ENCODE results near the gene EIF5.

EIF5 gene

GRCh38 chr14:103333754-103334643 is at the start of gene EIF5:
TSS of gene EIF5 (plus strand) at chr14:103334237. CDS start at chr14:103335861, 1,624 bp downstream.
- peak; percentile 99 to 100 for DNase-seq
- TF ChIP-seq GATA1 (IDR thresholded peaks at IDR 0.05; ENCODE audit: low read depth, low read length) = no peak
- peak; percentile 100 for TF ChIP-seq POLR2A (IDR thresholded peaks at IDR 0.05; ENCODE audit: low read length)

DNA sequence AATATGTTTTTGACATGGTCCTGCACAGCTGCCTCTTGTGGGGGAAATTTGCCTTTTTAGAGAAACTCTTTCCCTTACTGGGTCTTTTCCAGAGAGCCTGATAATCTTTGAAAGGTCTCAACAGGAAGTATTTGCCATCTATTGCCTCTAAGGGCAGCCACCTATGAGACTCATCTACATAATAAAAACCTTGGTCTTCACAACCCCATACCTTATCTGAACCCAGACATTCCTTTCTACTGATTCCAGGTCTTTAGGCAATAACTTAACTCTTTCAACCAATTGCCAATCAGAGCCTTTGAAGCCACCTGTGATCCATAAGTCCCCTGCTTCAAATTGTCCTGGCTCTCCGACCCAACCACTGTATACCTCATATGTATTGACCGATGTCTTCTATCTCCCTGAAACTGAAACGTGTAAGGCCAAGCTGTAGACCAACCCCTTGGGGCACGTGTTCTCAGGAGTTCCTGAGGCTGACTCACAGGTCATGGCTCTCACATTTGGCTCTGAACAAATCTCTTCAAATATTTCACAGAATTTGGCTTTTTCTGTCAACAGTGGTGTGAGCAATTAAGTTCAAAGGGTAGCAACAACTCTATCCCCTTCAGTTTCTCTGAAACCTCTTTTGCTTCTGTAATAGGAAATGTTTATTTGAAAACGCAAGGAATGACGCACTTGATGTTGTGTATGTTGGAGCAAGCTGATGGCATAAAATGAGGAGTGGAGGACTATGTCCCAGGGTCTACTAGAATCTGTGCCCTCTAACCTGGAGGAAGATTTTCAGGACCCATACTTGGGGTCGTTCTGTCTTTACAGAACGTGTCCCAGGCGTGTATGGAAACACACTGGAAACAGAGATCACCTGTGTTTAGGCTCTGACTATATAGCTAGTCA is 49.2 kb upstream of the EIF5 start:
- DNase-seq = no peak
- TF ChIP-seq GATA1 (IDR thresholded peaks at IDR 0.05; ENCODE audit: low read depth, low read length) (no peak), POLR2A (IDR thresholded peaks at IDR 0.05; ENCODE audit: low read length) (no peak)

DNA sequence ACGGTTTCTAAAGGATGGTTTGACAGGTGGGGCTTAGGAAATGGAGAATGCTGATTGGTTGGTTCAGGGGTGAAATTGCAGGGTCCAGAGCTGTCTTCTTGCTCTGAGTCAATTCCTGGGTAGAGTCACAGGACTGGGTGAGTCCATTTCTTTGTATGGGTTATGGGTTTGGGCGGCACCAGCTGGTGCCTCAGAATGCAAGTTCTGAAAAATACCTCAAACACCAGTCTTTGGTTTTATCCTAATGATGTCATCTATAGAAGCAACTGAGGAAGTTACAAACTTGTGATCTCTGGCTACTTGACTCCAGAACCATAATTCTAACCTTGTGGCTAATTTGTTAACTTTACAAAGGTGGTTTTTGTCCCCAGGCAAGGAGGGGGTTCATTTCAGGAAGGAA is 47.6 kb upstream of the EIF5 start:
- no peak for DNase-seq
- TF ChIP-seq POLR2A (IDR thresholded peaks at IDR 0.05; ENCODE audit: low read length) (no peak), GATA1 (IDR thresholded peaks at IDR 0.05; ENCODE audit: low read depth, low read length) (no peak)

DNA sequence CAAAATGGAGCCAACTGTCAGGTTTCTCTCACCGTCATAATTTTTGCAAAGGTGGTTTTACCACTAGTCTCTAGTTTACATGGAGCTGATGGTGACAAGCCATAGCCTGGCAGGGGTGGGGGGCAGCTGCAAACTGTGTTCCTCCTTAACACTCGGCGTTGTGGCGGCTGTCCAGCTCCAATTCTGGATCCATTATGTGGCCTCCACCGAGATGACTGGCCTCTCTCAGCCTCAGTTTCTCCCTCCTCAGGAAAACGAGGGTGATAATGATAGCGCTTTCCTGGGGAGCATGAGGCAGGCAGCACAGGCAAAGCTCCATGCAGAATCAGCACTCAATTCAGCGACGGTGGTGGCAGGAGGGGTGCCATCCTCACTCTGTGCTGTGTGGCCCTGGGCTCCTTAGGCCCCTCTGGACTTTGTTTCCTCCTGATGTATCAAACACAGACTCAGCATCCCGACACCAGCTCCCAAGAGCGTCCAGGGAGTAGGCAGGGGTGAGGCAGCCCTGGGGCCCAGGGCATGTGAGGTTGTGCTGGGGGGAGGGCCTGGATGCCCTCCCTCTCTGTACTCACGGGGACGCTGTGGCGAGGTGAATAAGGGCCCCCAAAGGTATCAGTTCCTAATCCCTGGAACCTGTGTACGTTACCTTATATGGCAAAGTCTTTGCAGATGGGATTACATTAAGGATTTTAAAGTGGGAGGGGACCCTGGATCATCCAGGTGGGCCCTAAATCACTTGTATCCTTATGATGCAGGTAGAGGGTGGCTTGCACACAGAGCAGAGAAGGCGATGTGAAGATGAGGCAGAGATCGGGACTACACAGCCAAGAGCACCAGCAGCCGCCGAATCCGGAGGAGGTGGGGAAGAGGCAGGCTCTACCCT is 46.8 kb upstream of the EIF5 start:
- no peak for DNase-seq
- no peak for TF ChIP-seq POLR2A (IDR thresholded peaks at IDR 0.05; ENCODE audit: low read length)
- TF ChIP-seq GATA1 (IDR thresholded peaks at IDR 0.05; ENCODE audit: low read depth, low read length) = no peak

- no peak for DNase-seq
- no peak for TF ChIP-seq GATA1 (IDR thresholded peaks at IDR 0.05; ENCODE audit: low read depth, low read length)
- TF ChIP-seq POLR2A (IDR thresholded peaks at IDR 0.05; ENCODE audit: low read length) = no peak
These were observed 45.8 kb upstream of the EIF5 start for GRCh38 chr14:103288076-103288766.

DNA sequence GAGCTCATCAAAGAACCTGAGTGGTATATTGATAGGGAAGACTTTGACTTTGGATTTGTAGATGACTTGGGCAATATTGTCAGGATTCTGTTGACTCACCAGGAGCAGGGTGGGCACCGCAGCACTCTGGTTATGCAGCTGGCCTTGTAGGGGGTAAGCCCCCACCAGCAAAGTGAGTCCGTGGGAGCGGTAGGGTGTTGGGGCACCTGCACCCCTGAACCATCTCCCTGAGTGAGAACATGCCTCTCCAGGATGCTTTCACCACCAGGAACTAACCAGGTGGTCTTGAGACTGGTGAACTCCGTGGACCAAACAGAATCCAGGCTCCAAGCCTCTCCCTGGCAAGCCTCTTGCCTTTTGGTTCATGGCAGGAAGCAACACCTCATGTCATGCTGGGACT is 44.0 kb upstream of the EIF5 start:
- TF ChIP-seq GATA1 (IDR thresholded peaks at IDR 0.05; ENCODE audit: low read depth, low read length) (no peak), POLR2A (IDR thresholded peaks at IDR 0.05; ENCODE audit: low read length) (no peak)

DNA sequence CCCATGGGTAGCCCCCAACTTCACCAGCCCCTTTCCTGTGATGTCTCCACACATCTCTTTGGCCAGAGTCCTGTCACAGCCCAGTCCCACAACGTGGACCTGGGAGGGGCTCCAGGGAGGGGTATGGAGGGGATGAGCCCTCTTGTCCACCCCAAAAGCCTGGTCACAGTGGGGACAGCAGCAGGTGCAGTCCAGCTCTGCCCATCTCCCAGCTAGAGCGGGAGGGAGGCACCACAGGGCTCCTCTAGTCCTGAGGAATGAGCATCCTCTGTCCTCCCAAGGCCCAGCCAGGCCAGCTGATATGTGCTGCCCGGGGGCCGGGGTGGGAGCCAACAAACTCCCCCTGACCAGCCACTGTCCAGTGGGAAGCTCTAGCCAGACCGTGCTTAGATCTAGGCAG is 43.5 kb upstream of the EIF5 start:
- no peak for TF ChIP-seq GATA1 (IDR thresholded peaks at IDR 0.05; ENCODE audit: low read depth, low read length)
- no peak for TF ChIP-seq POLR2A (IDR thresholded peaks at IDR 0.05; ENCODE audit: low read length)
- no peak for DNase-seq

More for the DNA sequence above, 44.0 kb upstream of the EIF5 start:
- DNase-seq = no peak

DNA sequence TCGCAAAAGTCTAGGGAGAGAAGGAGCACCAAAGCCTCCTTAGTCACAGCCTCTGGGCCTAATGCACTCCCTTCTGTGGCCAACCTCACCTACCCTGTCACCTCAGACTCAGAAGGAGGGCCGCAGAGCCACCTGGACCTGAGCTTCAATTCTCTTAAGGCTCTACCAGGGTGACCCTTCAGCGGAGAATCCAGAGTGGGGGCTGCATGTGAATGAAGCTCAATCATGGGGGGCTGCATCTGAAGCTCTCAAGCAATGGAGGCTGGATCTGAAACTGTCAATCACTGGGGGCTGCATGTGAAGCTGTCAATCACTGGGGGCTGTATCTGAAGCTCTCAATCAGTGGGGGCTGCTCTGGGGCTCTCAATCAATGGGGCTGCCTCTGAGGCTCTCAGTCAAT is 43.1 kb upstream of the EIF5 start:
- no peak for DNase-seq
- no peak for TF ChIP-seq POLR2A (IDR thresholded peaks at IDR 0.05; ENCODE audit: low read length)
- no peak for TF ChIP-seq GATA1 (IDR thresholded peaks at IDR 0.05; ENCODE audit: low read depth, low read length)

GRCh38 chr14:103292426-103293374 is 41.3 kb upstream of the EIF5 start:
- DNase-seq = peak; percentile 67 to 85
- no peak for TF ChIP-seq POLR2A (IDR thresholded peaks at IDR 0.05; ENCODE audit: low read length)
- TF ChIP-seq GATA1 (IDR thresholded peaks at IDR 0.05; ENCODE audit: low read depth, low read length) = no peak

DNA sequence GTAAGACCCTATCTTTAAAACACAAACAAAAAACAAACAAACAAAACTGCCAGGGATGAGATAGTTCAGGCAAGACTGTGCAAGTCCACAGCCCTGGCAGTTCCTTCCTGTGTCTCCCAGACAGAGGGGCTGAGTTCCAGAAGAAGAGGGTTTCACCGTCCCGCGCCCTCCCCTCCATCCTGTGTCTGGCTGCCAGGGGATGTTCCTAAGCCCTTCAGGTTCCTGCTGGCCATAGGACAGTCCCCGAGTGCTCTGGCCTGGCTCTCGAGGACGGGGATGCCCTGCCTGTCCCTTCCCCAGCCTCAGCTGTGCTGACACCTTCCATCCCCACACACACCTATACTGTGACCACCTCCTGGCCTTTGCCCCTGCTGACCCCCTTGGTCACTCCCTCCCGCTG is 40.6 kb upstream of the EIF5 start:
- TF ChIP-seq GATA1 (IDR thresholded peaks at IDR 0.05; ENCODE audit: low read depth, low read length) = no peak
- no peak for TF ChIP-seq POLR2A (IDR thresholded peaks at IDR 0.05; ENCODE audit: low read length)
- no peak for DNase-seq

- no peak for TF ChIP-seq POLR2A (IDR thresholded peaks at IDR 0.05; ENCODE audit: low read length)
- no peak for TF ChIP-seq GATA1 (IDR thresholded peaks at IDR 0.05; ENCODE audit: low read depth, low read length)
- no peak for DNase-seq
These were observed 39.9 kb upstream of the EIF5 start for GRCh38 chr14:103294091-103294490.

DNA sequence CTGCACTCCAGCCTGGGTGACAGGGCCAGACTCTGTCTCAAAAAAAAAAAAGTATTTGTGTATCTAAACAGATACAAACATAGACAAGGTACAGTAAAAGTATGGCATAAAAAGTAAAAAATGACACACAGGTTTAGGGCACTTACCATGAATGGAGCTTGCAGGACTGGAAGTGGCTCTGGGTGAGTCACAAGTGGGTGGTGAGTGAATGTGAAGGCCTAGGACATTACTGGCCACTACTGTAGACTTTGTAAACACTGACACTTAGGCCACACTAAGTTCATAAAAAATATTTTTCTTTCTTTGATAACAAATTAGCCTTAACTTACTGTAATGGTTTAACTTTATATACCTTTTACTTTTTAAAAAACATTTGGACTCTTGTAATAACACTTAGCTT is 38.0 kb upstream of the EIF5 start:
- TF ChIP-seq GATA1 (IDR thresholded peaks at IDR 0.05; ENCODE audit: low read depth, low read length) = no peak

More for the DNA sequence above, 38.0 kb upstream of the EIF5 start:
- no peak for DNase-seq
